Cardiac muscle cell (in vitro differentiated cells and primary cell): ENCODE measurements around the gene DPPA2. TPM values are rescaled to one million over a fixed set of nuclear protein-coding genes. Genes with fewer than 3 reads are reported as not detected.

Experiments
- DNase-seq, 2 donors: peaks; one replicate each; pipeline versions ENCODE4 v3.0.0 to v3.0.0-alpha.2; 2010 to 2017; ENCODE audit warnings: low read depth in 1 of 2, low spot score in 1 of 2
- H3K27ac ChIP-seq: fragments of 200-600 bp; sonication (generic); 2 replicates; pipeline ENCODE4 v1.5.1; 2016
- H3K27me3 ChIP-seq: fragments of 200-600 bp; sonication (generic); 2 replicates; pipeline ENCODE4 v1.6.0; 2016; ENCODE audit warnings: control low read depth
- H3K36me3 ChIP-seq: fragments of 200-600 bp; sonication (generic); 2 replicates; pipeline ENCODE4 v1.5.1; 2016; ENCODE audit warnings: control low read depth
- H3K4me1 ChIP-seq: fragments of 200-600 bp; sonication (generic); 2 replicates; pipeline ENCODE4 v1.8.1; 2017; ENCODE audit warnings: low read depth, mild to moderate bottlenecking, mixed run types
- H3K4me3 ChIP-seq: fragments of 200-600 bp; sonication (generic); 2 replicates; pipeline ENCODE4 v1.5.1; 2016; ENCODE audit warnings: mild to moderate bottlenecking
- H3K9me3 ChIP-seq: fragments of 200-600 bp; sonication (generic); 2 replicates; pipeline ENCODE4 v1.5.1; 2017; ENCODE audit warnings: low read depth, mild to moderate bottlenecking, control low read depth
- CTCF ChIP-seq: IDR thresholded peaks from 2 replicates; pipeline ENCODE4 v1.5.1; 2012; ENCODE audit warnings: low read depth, mild to moderate bottlenecking, low read length
- polyA plus RNA-seq: library from polyadenylated mRNA; unstranded; fragments of >200 nt; fragmentation: Nextera tagmentation; extraction: Ambion mirVana; gene quantifications from 2 replicates; pipeline ENCODE4 v1.2.1, GENCODE V29; 2016
- total RNA-seq: library from RNA; depleted of rRNA; stranded (reverse); fragments of >200 nt; gene quantifications from 2 replicates; pipeline ENCODE4 v1.2.3, GENCODE V29; 2016

DPPA2 gene
- total and polyA plus RNA-seq, 2 experiments from 2014 or later: not detected

DNA sequence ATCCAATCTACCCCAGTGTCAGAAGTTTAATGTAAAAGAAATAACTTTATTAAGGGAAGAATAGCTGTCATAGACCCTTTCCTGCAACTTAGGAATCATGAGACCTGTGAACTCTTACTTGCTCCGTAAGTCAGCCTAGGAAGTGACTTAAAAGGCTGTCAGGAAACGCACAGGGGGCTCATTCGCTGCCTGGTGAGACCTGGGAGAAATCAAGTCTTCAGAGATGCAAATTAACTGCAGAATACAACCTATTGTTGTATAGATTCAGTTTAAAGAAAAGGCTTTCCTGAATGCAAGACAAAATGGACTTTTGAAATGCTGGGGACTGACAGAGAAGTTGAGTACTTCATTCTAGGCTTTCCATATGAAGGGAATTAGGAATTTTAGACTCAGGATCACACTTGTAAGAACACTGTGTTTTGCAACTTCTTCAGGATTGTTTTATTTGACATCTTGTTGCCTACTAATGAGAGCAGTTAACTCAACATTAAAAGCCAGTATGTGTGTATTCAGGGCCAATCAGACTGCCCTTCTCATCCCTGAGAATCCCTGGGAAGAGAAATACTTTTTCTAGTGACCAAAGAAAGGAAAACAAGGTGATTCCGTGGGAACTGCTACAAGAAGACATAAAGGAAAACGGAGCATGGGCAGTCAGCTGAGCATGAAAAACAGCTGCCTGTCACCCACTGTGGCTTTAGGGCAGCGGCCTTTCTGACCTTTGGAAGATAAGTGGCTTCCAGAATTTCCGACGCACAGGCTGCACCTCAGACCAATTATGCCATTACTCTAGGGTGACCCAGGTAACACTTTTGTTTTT lies 39.5 kb upstream of the DPPA2 start:
- H3K4me3 ChIP-seq: no peak overlapping the region
- no peaks in the 10 kb centered on the region for H3K9me3 ChIP-seq
- peaks cover 12% of the 10 kb centered on the region for H3K4me1 ChIP-seq
- DNase-seq: no peak
- H3K27ac ChIP-seq: no peak overlapping the region
- no peak for TF ChIP-seq CTCF
- no peaks in the 10 kb centered on the region for H3K36me3 ChIP-seq
- H3K27me3 ChIP-seq: no peaks in the 10 kb centered on the region

DNA sequence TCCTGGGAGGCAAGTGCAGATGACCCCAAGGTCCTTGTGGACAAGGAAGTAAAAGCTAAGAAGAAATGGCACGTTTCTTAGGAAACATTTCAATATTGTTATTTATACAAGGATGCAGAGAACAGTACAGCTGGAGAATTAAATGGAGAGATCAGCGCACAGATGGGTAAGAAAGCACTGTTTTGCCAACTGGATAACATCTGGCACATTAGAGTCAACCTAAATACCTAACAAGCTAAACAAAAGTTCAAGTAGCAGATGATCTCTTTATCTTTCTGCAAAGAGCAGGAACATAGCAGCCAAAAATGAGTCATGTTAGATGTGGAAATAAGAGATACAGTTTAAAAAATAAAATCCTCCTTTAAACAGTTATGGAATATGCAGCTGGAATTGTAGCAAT lies 36.7 kb upstream of the DPPA2 start:
- H3K9me3 ChIP-seq: no peaks in the 10 kb centered on the region
- DNase-seq: peak in 1 of 2 donors; percentile 21
- no peak for TF ChIP-seq CTCF
- no peak overlapping the region for H3K27ac ChIP-seq
- H3K36me3 ChIP-seq: no peaks in the 10 kb centered on the region
- H3K27me3 ChIP-seq: no peaks in the 10 kb centered on the region
- H3K4me3 ChIP-seq: no peak overlapping the region
- H3K4me1 ChIP-seq: peaks cover 12% of the 10 kb centered on the region

DNA sequence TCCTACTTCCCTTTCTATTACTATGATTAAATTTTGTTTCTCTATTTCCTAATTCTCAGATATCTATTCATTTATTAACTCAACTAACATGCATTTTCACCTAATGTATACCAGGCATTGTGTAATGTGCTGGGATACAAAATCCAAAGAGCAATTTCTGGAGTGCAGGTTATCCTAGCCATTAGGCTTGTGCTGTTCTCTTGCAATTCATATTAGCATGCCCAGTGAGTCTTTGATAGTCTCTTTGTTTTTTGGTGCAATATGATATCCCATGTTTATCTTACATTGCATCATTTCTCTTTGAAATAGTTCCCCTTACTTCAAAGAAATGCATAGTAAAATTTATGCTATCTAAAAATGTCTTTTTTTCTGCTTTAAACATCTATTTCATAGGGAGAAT lies 34.9 kb upstream of the DPPA2 start:
- no peaks in the 10 kb centered on the region for H3K27me3 ChIP-seq

GRCh38 chr3:109346770-109347295 lies 30.5 kb upstream of the DPPA2 start:
- peak in 1 of 2 donors; percentile 15 for DNase-seq
- Histone ChIP-seq H3K4me1 (no peaks in the 10 kb centered on the region), H3K36me3 (no peaks in the 10 kb centered on the region), H3K4me3 (no peak overlapping the region), H3K27ac (no peak overlapping the region), H3K27me3 (no peaks in the 10 kb centered on the region), H3K9me3 (no peaks in the 10 kb centered on the region)
- no peak for TF ChIP-seq CTCF

More for the DNA sequence above, 34.9 kb upstream of the DPPA2 start:
- Histone ChIP-seq H3K4me1 (peaks cover 8% of the 10 kb centered on the region), H3K9me3 (no peaks in the 10 kb centered on the region), H3K27ac (no peak overlapping the region), H3K36me3 (no peaks in the 10 kb centered on the region), H3K4me3 (no peak overlapping the region)
- no peak for DNase-seq
- no peak for TF ChIP-seq CTCF

GRCh38 chr3:109346099-109346498 lies 29.8 kb upstream of the DPPA2 start:
- no peak for TF ChIP-seq CTCF
- Histone ChIP-seq H3K36me3 (no peaks in the 10 kb centered on the region), H3K4me1 (no peaks in the 10 kb centered on the region), H3K27ac (no peak overlapping the region), H3K4me3 (no peak overlapping the region), H3K27me3 (no peaks in the 10 kb centered on the region), H3K9me3 (no peaks in the 10 kb centered on the region)
- DNase-seq: no peak
